Fibroblast of lung (primary cell): Measurements from ENCODE around the gene UTS2. TPM values are rescaled to one million over a fixed set of nuclear protein-coding genes. Genes with fewer than 3 reads are reported as not detected.

Experiments
- DNase-seq, 2 donors: peaks; one replicate each; pipeline versions ENCODE4 v3.0.0 to v3.0.0-alpha.2; 2010; ENCODE audit warnings: low read depth in 2 of 2
- H2AFZ ChIP-seq: 2 replicates; pipeline ENCODE4 v1.5.1; 2012; ENCODE audit warnings: low read length, control low read depth, inconsistent platforms
- H3K27ac ChIP-seq: 2 replicates; pipeline ENCODE4 v1.5.1; 2011; ENCODE audit warnings: low read length, control low read depth; ENCODE audit not compliant: insufficient read depth
- H3K27me3 ChIP-seq: 2 replicates; pipeline ENCODE4 v1.5.1; 2011; ENCODE audit warnings: mild to moderate bottlenecking, low read length; ENCODE audit not compliant: control insufficient read depth, insufficient read depth
- H3K36me3 ChIP-seq: 2 replicates; pipeline ENCODE4 v1.5.1; 2011; ENCODE audit warnings: low read length; ENCODE audit not compliant: control insufficient read depth, insufficient read depth
- H3K4me1 ChIP-seq: 2 replicates; pipeline ENCODE4 v1.5.1; 2011; ENCODE audit warnings: low read length; ENCODE audit not compliant: control insufficient read depth, insufficient read depth; ENCODE audit errors: extremely low read depth
- H3K4me2 ChIP-seq: 2 replicates; pipeline ENCODE4 v1.5.1; 2011; ENCODE audit warnings: low read length, control low read depth; ENCODE audit not compliant: insufficient read depth; ENCODE audit errors: extremely low read depth
- H3K4me3 ChIP-seq, 4 experiments: fragments of 200-600 bp in 1 of 4; sonication (generic) in 1 of 4; replicated peaks in 1 of 4; 2 replicates each; pipeline ENCODE4 v1.5.1; 2011 to 2016; ENCODE audit warnings: low read length in 4 of 4, low read depth in 3 of 4, mild to moderate bottlenecking in 3 of 4, control low read depth in 2 of 4, inconsistent platforms in 1 of 4, mixed read lengths in 1 of 4; ENCODE audit not compliant: insufficient read depth in 1 of 4; ENCODE audit errors: control extremely low read depth in 1 of 4
- H3K79me2 ChIP-seq: 2 replicates; pipeline ENCODE4 v1.5.1; 2012; ENCODE audit warnings: mild to moderate bottlenecking, low read length, inconsistent platforms; ENCODE audit not compliant: control insufficient read depth, insufficient read depth
- H3K9ac ChIP-seq: 2 replicates; pipeline ENCODE4 v1.5.1; 2011; ENCODE audit warnings: mild to moderate bottlenecking, low read length, control low read depth; ENCODE audit not compliant: insufficient read depth
- H3K9me3 ChIP-seq: 2 replicates; pipeline ENCODE4 v1.5.1; 2012; ENCODE audit warnings: low read depth, low read length; ENCODE audit not compliant: control insufficient read depth, insufficient read depth
- H4K20me1 ChIP-seq: 2 replicates; pipeline ENCODE4 v1.5.1; 2011; ENCODE audit warnings: low read length; ENCODE audit not compliant: control insufficient read depth, insufficient read depth; ENCODE audit errors: extremely low read depth
- EZH2 ChIP-seq: IDR thresholded peaks from 2 replicates; pipeline ENCODE4 v1.5.1; 2012; ENCODE audit warnings: low read length, control low read depth, mild to moderate bottlenecking; ENCODE audit errors: missing control alignments
- polyA plus RNA-seq, 2 donors: library from polyadenylated mRNA; depleted of rRNA in 1 of 2; stranded (reverse) in 1 of 2; unstranded in 1 of 2; fragments of >200 nt; gene quantifications; 2 replicates each; pipeline ENCODE4 v1.2.1, GENCODE V29; 2011 to 2012; ENCODE audit warnings: missing spikeins in 1 of 2
- total RNA-seq: library from RNA; depleted of rRNA; stranded (reverse); fragments of >200 nt; gene quantifications from 2 replicates; pipeline ENCODE4 v1.2.1, GENCODE V29; 2014
- TF ChIP-seq, protein P1 (sequence below), 2 donors: IDR thresholded peaks in 1 of 2; conservative IDR thresholded peaks in 1 of 2; 1 replicate in 1 of 2; 2 replicates in 1 of 2; pipeline ENCODE4 v1.5.1; 2011 to 2012; ENCODE audit warnings: low read length in 2 of 2, control low read depth in 1 of 2, inconsistent platforms in 1 of 2, low read depth in 1 of 2, mild to moderate bottlenecking in 1 of 2

The UTS2 gene
- total and polyA plus RNA-seq, 2 donors (not counting 1 experiment from before 2014, with no cell fraction given) = not detected

DNA sequence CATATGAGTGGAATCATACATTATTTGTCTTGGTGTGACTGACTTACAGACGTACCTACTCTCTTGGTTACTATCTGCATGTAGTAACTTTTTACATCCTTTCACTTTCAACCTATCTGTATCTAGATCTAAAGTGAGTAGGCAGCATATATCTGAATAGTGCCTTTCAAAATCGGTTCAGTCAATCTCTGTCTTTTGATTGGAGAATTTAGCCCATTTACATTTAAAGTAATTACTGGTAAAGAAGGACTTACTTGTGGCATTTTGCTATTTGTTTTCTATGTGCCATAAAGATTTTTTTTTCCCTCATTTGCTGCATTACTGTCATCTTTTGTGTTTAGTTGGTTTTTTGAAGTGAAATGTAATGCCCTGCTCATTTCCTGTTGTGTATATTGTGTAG lies 14.2 kb downstream of the UTS2 start:
- Histone ChIP-seq H3K4me3 (no peak overlapping the region), H3K4me2 (no peak overlapping the region), H3K79me2 (no peaks in the 10 kb centered on the region), H3K4me1 (no peaks in the 10 kb centered on the region), H3K27me3 (no peaks in the 10 kb centered on the region), H3K9ac (no peak overlapping the region), H3K36me3 (peaks cover 9% of the 10 kb centered on the region), H2AFZ (no peak overlapping the region), H4K20me1 (no peaks in the 10 kb centered on the region), H3K9me3 (no peaks in the 10 kb centered on the region), H3K27ac (no peak overlapping the region)
- TF ChIP-seq, protein P1, sequence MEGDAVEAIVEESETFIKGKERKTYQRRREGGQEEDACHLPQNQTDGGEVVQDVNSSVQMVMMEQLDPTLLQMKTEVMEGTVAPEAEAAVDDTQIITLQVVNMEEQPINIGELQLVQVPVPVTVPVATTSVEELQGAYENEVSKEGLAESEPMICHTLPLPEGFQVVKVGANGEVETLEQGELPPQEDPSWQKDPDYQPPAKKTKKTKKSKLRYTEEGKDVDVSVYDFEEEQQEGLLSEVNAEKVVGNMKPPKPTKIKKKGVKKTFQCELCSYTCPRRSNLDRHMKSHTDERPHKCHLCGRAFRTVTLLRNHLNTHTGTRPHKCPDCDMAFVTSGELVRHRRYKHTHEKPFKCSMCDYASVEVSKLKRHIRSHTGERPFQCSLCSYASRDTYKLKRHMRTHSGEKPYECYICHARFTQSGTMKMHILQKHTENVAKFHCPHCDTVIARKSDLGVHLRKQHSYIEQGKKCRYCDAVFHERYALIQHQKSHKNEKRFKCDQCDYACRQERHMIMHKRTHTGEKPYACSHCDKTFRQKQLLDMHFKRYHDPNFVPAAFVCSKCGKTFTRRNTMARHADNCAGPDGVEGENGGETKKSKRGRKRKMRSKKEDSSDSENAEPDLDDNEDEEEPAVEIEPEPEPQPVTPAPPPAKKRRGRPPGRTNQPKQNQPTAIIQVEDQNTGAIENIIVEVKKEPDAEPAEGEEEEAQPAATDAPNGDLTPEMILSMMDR (conservative IDR thresholded peaks at IDR 0.05 in 1 of 2, IDR thresholded peaks at IDR 0.05 in 1 of 2; ENCODE audit: low read depth in 1 of 2, low read length in 2 of 2) = no peak
- no peak for TF ChIP-seq EZH2
- no peak for DNase-seq

DNA sequence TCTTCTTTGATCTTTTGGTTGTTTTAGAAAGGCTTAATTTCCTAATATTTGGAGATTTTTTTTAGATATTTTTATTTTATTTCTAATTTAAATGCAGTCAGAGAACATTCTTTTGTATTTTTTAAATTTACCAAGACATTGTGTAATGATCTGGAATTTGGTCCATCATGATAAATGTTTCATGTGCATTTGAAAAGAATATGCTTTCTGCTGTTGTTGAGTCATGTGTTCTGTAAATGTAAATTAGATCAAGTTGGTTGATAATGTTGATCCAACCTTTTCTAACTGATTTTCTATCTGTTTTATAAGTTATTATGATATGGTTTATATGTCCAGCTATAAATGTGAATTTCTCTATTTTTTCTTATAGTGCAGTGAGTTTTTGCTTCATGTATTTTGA lies 19.8 kb downstream of the UTS2 start:
- Histone ChIP-seq H3K27me3 (no peaks in the 10 kb centered on the region), H2AFZ (no peak overlapping the region), H3K36me3 (peaks cover 8% of the 10 kb centered on the region), H3K79me2 (no peaks in the 10 kb centered on the region), H3K4me1 (no peaks in the 10 kb centered on the region), H4K20me1 (no peaks in the 10 kb centered on the region), H3K9ac (no peak overlapping the region), H3K27ac (no peak overlapping the region), H3K9me3 (no peaks in the 10 kb centered on the region), H3K4me3 (no peak overlapping the region), H3K4me2 (no peak overlapping the region)
- DNase-seq = no peak
- TF ChIP-seq, protein P1 (conservative IDR thresholded peaks at IDR 0.05 in 1 of 2, IDR thresholded peaks at IDR 0.05 in 1 of 2; ENCODE audit: low read depth in 1 of 2, low read length in 2 of 2) = no peak
- no peak for TF ChIP-seq EZH2

GRCh38 chr1:7831458-7831857 lies 21.4 kb downstream of the UTS2 start:
- no peak for DNase-seq
- Histone ChIP-seq H3K79me2 (no peaks in the 10 kb centered on the region), H3K4me2 (no peak overlapping the region), H3K36me3 (peaks cover 8% of the 10 kb centered on the region), H4K20me1 (no peaks in the 10 kb centered on the region), H3K27me3 (no peaks in the 10 kb centered on the region), H2AFZ (no peak overlapping the region), H3K4me3 (no peak overlapping the region), H3K9me3 (no peaks in the 10 kb centered on the region), H3K9ac (no peak overlapping the region), H3K4me1 (no peaks in the 10 kb centered on the region), H3K27ac (no peak overlapping the region)
- no peak for TF ChIP-seq EZH2
- TF ChIP-seq, protein P1 (conservative IDR thresholded peaks at IDR 0.05 in 1 of 2, IDR thresholded peaks at IDR 0.05 in 1 of 2; ENCODE audit: low read depth in 1 of 2, low read length in 2 of 2) = no peak
